Brain microvascular endothelial cell (primary cell): ENCODE data around the gene PTPN9.
"Not testable (repeated sequence)": the region's sequence is repeated elsewhere in the genome, so short reads cannot be mapped to it uniquely, and the experiment has no call there.

ENCODE experiments used
- DNase-seq: peaks from one replicate; pipeline ENCODE4 v3.0.0-alpha.2; 2020
- H3K27ac ChIP-seq: fragments of 250-450 bp; sonication (Bioruptor Pico); 2 replicates; pipeline ENCODE4 v1.5.1; 2020; ENCODE audit warnings: mild to moderate bottlenecking, moderate library complexity
- H3K27me3 ChIP-seq: fragments of 250-450 bp; sonication (Bioruptor Pico); replicated peaks from 2 replicates; pipeline ENCODE4 v1.5.1; 2020; ENCODE audit warnings: mild to moderate bottlenecking
- H3K36me3 ChIP-seq: fragments of 250-450 bp; sonication (Bioruptor Pico); replicated peaks from 2 replicates; pipeline ENCODE4 v1.5.1; 2020; ENCODE audit warnings: mild to moderate bottlenecking
- H3K4me3 ChIP-seq: 2 replicates; pipeline ENCODE4 v1.5.1; 2011; ENCODE audit warnings: low read depth, mild to moderate bottlenecking, control low read depth, low read length, moderate library complexity
- in situ Hi-C: cut with HindIII; loops from 2 replicates; pipeline ENCODE4 v1.10.0; 2017; ENCODE audit warnings: low sequenced_read_pairs, low pct_ligation_motif_present
- TF ChIP-seq, protein P1 (sequence below): IDR thresholded peaks from 2 replicates; pipeline ENCODE4 v1.5.1; 2011; ENCODE audit warnings: low read depth, mild to moderate bottlenecking, moderate library complexity, low read length, control low read depth, inconsistent platforms; ENCODE audit errors: missing control alignments

The PTPN9 gene

DNA sequence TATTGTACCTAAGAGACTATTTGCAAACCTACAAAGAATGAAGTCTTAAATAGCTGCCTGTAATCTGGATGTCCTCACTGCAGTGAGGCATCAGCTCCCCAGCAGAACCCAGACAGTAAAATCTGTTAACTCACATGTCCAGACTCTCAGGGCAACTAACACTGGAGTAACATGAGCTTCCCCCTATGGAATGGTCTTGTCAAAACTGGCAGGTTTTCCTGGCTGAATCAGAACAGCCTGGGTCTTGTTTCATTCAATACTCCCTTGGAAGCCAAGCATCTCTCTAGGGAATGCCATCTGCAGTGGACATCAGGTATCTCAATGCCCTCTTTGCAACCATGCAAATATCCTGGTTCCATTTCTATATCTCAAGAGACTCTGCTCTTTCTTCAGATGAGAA lies 24.4 kb downstream of the PTPN9 start:
- TF ChIP-seq, protein P1, sequence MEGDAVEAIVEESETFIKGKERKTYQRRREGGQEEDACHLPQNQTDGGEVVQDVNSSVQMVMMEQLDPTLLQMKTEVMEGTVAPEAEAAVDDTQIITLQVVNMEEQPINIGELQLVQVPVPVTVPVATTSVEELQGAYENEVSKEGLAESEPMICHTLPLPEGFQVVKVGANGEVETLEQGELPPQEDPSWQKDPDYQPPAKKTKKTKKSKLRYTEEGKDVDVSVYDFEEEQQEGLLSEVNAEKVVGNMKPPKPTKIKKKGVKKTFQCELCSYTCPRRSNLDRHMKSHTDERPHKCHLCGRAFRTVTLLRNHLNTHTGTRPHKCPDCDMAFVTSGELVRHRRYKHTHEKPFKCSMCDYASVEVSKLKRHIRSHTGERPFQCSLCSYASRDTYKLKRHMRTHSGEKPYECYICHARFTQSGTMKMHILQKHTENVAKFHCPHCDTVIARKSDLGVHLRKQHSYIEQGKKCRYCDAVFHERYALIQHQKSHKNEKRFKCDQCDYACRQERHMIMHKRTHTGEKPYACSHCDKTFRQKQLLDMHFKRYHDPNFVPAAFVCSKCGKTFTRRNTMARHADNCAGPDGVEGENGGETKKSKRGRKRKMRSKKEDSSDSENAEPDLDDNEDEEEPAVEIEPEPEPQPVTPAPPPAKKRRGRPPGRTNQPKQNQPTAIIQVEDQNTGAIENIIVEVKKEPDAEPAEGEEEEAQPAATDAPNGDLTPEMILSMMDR: no peak
- no peak overlapping the region for H3K4me3 ChIP-seq
- H3K27ac ChIP-seq: no peak overlapping the region
- DNase-seq: peak; percentile 53
- in situ Hi-C loops: no loop called here
- no peaks in the 10 kb centered on the region for H3K27me3 ChIP-seq
- no peaks in the 10 kb centered on the region for H3K36me3 ChIP-seq

DNA sequence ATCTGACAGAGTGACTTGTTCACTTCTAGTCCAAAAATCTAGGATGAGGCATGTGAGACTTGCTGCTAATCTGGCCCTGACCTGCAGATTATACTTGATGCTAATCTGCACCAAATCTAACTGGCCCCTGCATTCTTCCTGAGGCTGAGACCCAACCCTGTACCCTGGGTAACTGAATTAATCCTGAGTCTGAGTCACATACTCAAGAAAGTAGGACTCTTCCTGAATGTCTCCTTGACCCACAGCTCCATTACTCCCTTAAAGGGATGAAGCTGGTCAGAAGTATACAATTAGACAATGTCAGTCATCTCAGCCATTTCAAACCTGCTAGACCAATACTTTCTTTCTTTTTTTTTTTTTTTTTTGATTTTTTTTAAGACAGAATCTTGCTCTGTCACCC lies 25.5 kb downstream of the PTPN9 start:
- H3K4me3 ChIP-seq: no peak overlapping the region
- H3K36me3 ChIP-seq: no peaks in the 10 kb centered on the region
- no peak for DNase-seq
- in situ Hi-C loops: no loop called here
- TF ChIP-seq, protein P1: no peak
- no peak overlapping the region for H3K27ac ChIP-seq
- H3K27me3 ChIP-seq: no peaks in the 10 kb centered on the region

DNA sequence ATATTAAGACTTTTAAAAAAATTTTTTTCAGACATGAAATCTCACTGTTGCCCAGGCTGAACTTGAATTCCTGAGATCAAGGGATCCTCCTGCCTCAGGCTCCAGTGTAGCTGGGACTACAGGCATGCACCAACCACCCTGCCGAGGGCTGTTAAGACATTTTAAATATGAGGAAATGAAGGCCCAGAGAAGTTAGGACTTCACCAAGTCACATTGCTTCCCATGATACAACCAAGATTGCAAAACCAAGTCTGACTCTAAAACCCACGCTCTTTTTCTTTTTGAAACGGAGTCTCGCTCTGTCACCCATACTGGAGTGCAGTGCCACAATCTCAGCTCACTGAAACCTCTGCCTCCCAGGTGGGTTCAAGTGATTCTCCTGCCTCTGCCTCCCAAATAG lies 28.0 kb downstream of the PTPN9 start:
- TF ChIP-seq, protein P1: no peak

DNA sequence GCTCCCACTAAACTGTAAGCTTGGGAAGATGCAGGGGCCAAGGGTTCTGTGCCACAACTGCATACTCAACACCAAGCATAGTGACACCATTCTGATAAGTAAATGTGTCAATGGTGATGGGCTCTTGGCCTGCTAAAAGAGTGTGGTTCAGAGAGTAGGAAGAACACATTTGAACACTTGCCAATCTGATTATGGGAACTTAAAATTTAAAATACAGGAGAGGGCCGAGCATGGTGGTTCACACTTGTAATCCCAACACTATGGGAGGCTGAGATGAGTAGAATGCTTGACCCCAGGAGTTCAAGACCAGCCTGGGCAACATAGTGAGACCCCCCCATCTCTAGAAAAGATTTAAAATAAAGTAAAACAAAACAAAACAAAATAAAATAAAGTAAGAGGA lies 34.1 kb downstream of the PTPN9 start:
- in situ Hi-C loops: no loop called here
- Histone ChIP-seq H3K27ac (no peak overlapping the region), H3K36me3 (no peaks in the 10 kb centered on the region), H3K27me3 (no peaks in the 10 kb centered on the region), H3K4me3 (no peak overlapping the region)
- DNase-seq: no peak
- TF ChIP-seq, protein P1: no peak

More for the DNA sequence above, 28.0 kb downstream of the PTPN9 start:
- DNase-seq: no peak
- Histone ChIP-seq H3K4me3 (no peak overlapping the region), H3K36me3 (no peaks in the 10 kb centered on the region), H3K27me3 (no peaks in the 10 kb centered on the region), H3K27ac (no peak overlapping the region)
- in situ Hi-C loops: no loop called here

DNA sequence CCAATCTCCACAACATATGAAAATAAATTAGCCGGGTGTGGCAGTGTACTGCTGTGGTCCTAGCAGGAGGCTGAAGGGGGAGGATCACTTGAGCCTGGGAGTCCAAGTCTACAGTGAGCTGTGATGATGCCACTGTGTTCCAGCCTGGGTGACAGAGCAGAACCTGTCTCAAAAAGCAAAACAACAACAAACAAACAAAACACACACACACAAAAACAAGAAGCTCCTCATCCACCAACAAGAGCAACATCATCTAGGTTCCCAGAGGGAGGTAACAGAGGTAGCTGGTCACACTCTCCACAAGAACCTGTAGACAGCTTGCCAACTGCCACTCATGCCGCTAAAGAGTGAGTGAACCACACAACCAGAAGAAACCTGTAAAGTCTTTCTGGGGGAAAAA lies 34.8 kb downstream of the PTPN9 start:
- no peak overlapping the region for H3K27ac ChIP-seq
- TF ChIP-seq, protein P1: no peak
- H3K4me3 ChIP-seq: no peak overlapping the region
- no peaks in the 10 kb centered on the region for H3K27me3 ChIP-seq
- H3K36me3 ChIP-seq: no peaks in the 10 kb centered on the region
- in situ Hi-C loops: no loop called here
- DNase-seq: no peak

DNA sequence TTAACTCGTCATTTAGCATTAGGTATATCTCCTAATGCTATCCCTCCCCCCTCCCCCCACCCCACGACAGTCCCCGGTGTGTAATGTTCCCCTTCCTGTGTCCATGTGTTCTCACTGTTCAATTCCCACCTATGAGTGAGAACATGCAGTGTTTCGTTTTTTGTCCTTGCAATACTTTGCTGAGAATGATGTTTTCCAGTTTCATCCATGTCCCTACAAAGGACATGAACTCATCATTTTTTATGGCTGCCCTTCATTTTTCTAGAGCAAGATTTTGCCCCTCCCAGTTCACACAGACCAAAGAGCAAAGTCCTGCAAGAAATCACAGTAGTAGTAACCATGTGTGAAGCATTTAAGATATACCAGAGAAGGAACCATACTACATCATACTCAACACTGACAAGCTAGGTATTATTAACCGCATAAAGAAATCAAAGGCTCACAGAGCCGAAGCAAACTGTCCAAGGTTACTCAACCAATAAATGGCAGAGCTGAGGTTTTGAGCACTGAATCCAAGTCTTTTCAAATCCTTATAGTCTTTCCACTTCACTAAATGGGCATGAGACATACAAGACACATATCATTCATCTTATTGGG lies 36.1 kb downstream of the PTPN9 start:
- in situ Hi-C loops, H3K36me3 ChIP-seq, DNase-seq, H3K4me3 ChIP-seq, H3K27me3 ChIP-seq, H3K27ac ChIP-seq: not testable (repeated sequence)
